GM12878 (cell line): ENCODE results near the gene ROM1. TPM values are rescaled to one million over a fixed set of nuclear protein-coding genes. Genes with fewer than 3 reads are reported as not detected.
A peak's percentile ranks its signal among the peaks of the same experiment; 100 is the strongest.

Source experiments
- ATAC-seq: fragments of 200-7000 bp; cut with Tn5 transposase; 3 replicates; pipeline ENCODE4 v1.9.1; 2020; ENCODE audit warnings: mild to moderate bottlenecking, moderate library complexity
- BruUV-seq: library from RNA; stranded (reverse); fragments of 400-500 nt; replicated peaks from 2 replicates; lab custom pipeline; 2021; lab: Mats Ljungman, UMichigan
- CTCF ChIA-PET: fragments of 300-600 bp; sonication (Branson Sonifier 250); formaldehyde crosslinking; extraction: SDS; loops from one replicate; lab custom pipeline; 2021; ENCODE audit warnings: inconsistent platforms; lab: Yijun Ruan, JAX
- POLR2A ChIA-PET: fragments of 350-600 bp; formaldehyde crosslinking; extraction: SDS; loops from one replicate; lab custom pipeline; 2021; ENCODE audit warnings: inconsistent platforms; lab: Charles Lee
- RAD21 ChIA-PET: fragments of 300-600 bp; sonication (Branson Sonifier 250); formaldehyde crosslinking; loops from one replicate; lab custom pipeline; 2023; ENCODE audit warnings: antibody characterized with exemption; ENCODE audit not compliant: unreplicated experiment; lab: Charles Lee
- SMC1A ChIA-PET: fragments of 300-600 bp; sonication (Branson Sonifier 250); formaldehyde crosslinking; loops from one replicate; lab custom pipeline; 2023; ENCODE audit not compliant: unreplicated experiment, uncharacterized antibody; lab: Charles Lee
- DNase-seq: peaks from one replicate; pipeline ENCODE4 v3.0.0-alpha.2; 2011; ENCODE audit warnings: low read depth, low spot score
- FAIRE-seq: peaks from 3 replicates; lab custom pipeline; 2011; peaks lifted over from hg19 to GRCh38; lab: Jason Lieb, UNC
- H2AFZ ChIP-seq: 2 replicates; pipeline ENCODE4 v1.6.0; 2011; ENCODE audit warnings: low read depth, low read length, control low read depth; ENCODE audit not compliant: control insufficient read depth
- H3K27ac ChIP-seq: 2 replicates; pipeline ENCODE4 v1.5.1; 2011; ENCODE audit warnings: control low read depth; ENCODE audit not compliant: control insufficient read depth, insufficient read depth
- H3K27me3 ChIP-seq, 2 experiments: replicated peaks in 1 of 2; 2 replicates each; pipeline versions ENCODE4 v1.6.0 to v1.6.1; 2011; ENCODE audit warnings: low read length in 1 of 2; ENCODE audit not compliant: control insufficient read depth in 2 of 2, insufficient read depth in 2 of 2
- H3K36me3 ChIP-seq, 2 experiments: 2 replicates each; pipeline ENCODE4 v1.5.1; 2011; ENCODE audit warnings: low read length in 1 of 2; ENCODE audit not compliant: control insufficient read depth in 2 of 2, insufficient read depth in 2 of 2
- H3K4me1 ChIP-seq: 2 replicates; pipeline ENCODE4 v1.6.1; 2011; ENCODE audit warnings: mild to moderate bottlenecking, low read length, moderate library complexity, mixed read lengths; ENCODE audit not compliant: control insufficient read depth, insufficient read depth
- H3K4me2 ChIP-seq: 2 replicates; pipeline ENCODE4 v1.6.0; 2011; ENCODE audit warnings: control low read depth; ENCODE audit not compliant: control insufficient read depth, insufficient read depth
- H3K4me3 ChIP-seq: fragments of 200-600 bp; sonication (generic); 2 replicates; pipeline ENCODE4 v1.5.1; 2016
- H3K79me2 ChIP-seq: 2 replicates; pipeline ENCODE4 v1.6.0; 2011; ENCODE audit warnings: low read length; ENCODE audit not compliant: control insufficient read depth, insufficient read depth
- H3K9ac ChIP-seq: 2 replicates; pipeline ENCODE4 v1.8.0; 2011; ENCODE audit warnings: low read length, control low read depth, mixed read lengths; ENCODE audit not compliant: control insufficient read depth, insufficient read depth
- H3K9me3 ChIP-seq: replicated peaks from 3 replicates; pipeline ENCODE4 v1.5.1; 2011; ENCODE audit warnings: mild to moderate bottlenecking, low read length; ENCODE audit not compliant: control insufficient read depth, insufficient read depth
- H4K20me1 ChIP-seq: 2 replicates; pipeline ENCODE4 v1.6.0; 2011; ENCODE audit not compliant: control insufficient read depth, insufficient read depth
- ATF7 ChIP-seq: fragments of 450-650 bp; IDR thresholded peaks from 2 replicates; pipeline ENCODE4 v1.6.1; 2016; ENCODE audit warnings: low read depth, mild to moderate bottlenecking
- E2F8 ChIP-seq: fragments of 450-650 bp; IDR thresholded peaks from 2 replicates; pipeline ENCODE4 v1.6.1; 2018; ENCODE audit warnings: mild to moderate bottlenecking, low read depth, moderate library complexity; ENCODE audit not compliant: partially characterized antibody
- FOXK2 ChIP-seq: fragments of 450-650 bp; IDR thresholded peaks from 2 replicates; pipeline ENCODE4 v1.6.1; 2017; ENCODE audit warnings: mild to moderate bottlenecking, moderate library complexity
- HCFC1 ChIP-seq: fragments of 150-350 bp; IDR thresholded peaks from 2 replicates; pipeline ENCODE4 v1.6.1; 2014; ENCODE audit warnings: low read length
- HDGF ChIP-seq: fragments of 450-650 bp; IDR thresholded peaks from 2 replicates; pipeline ENCODE4 v1.6.1; 2016; ENCODE audit warnings: antibody characterized with exemption
- IKZF2 ChIP-seq, 2 experiments: fragments of 450-650 bp; IDR thresholded peaks; 2 replicates each; pipeline ENCODE4 v1.6.1; 2017; ENCODE audit warnings: mild to moderate bottlenecking in 2 of 2, moderate library complexity in 2 of 2
- KLF5 ChIP-seq: fragments of 450-650 bp; IDR thresholded peaks from 2 replicates; pipeline ENCODE4 v1.6.1; 2014; ENCODE audit warnings: mild to moderate bottlenecking; ENCODE audit not compliant: partially characterized antibody
- MYB ChIP-seq: fragments of 150-350 bp; IDR thresholded peaks from 2 replicates; pipeline ENCODE4 v1.6.1; 2014; ENCODE audit warnings: mild to moderate bottlenecking, low read depth, low read length, borderline replicate concordance
- NKRF ChIP-seq: fragments of 450-650 bp; conservative IDR thresholded peaks from 2 replicates; pipeline ENCODE4 v1.6.1; 2017; ENCODE audit warnings: mild to moderate bottlenecking, moderate library complexity
- NR2C2 ChIP-seq: IDR thresholded peaks from 2 replicates; pipeline ENCODE4 v1.6.1; 2011; ENCODE audit warnings: borderline replicate concordance, low read depth; ENCODE audit not compliant: control insufficient read depth, insufficient read length
- PAX5 ChIP-seq: IDR thresholded peaks from 2 replicates; pipeline ENCODE4 v1.6.1; 2011; ENCODE audit warnings: low read depth, low read length, borderline replicate concordance
- PAX8 ChIP-seq: fragments of 450-650 bp; IDR thresholded peaks from 2 replicates; pipeline ENCODE4 v1.6.1; 2017; ENCODE audit warnings: mild to moderate bottlenecking, moderate library complexity
- POU2F2 ChIP-seq: IDR thresholded peaks from 3 replicates; pipeline ENCODE4 v1.6.1; 2011; ENCODE audit warnings: low read depth, mild to moderate bottlenecking, low read length, borderline replicate concordance
- RAD21 ChIP-seq: IDR thresholded peaks from 2 replicates; pipeline ENCODE4 v1.6.1; 2011; ENCODE audit warnings: mild to moderate bottlenecking, low read depth, low read length, moderate library complexity; ENCODE audit not compliant: insufficient read depth
- RUNX3 ChIP-seq: IDR thresholded peaks from 2 replicates; pipeline ENCODE4 v1.6.1; 2012; ENCODE audit warnings: low read length, inconsistent platforms
- SPI1 ChIP-seq: IDR thresholded peaks from 2 replicates; pipeline ENCODE4 v1.6.1; 2011; ENCODE audit warnings: low read depth, mild to moderate bottlenecking, low read length, moderate library complexity, borderline replicate concordance; ENCODE audit not compliant: insufficient read depth
- SREBF2 ChIP-seq: IDR thresholded peaks from 2 replicates; pipeline ENCODE4 v1.6.1; 2012; ENCODE audit warnings: mild to moderate bottlenecking, low read length
- STAT1 ChIP-seq: fragments of 450-650 bp; conservative IDR thresholded peaks from 2 replicates; pipeline ENCODE4 v1.6.1; 2014; ENCODE audit warnings: antibody characterized with exemption, mild to moderate bottlenecking
- TAF1 ChIP-seq: IDR thresholded peaks from 2 replicates; pipeline ENCODE4 v1.6.1; 2011; ENCODE audit warnings: mild to moderate bottlenecking, low read depth, low read length, borderline replicate concordance
- WGBS: methylation state at CpG from one replicate; pipeline ENCODE4 v1.1.6; 2016; ENCODE audit warnings: low lambda C conversion rate; ENCODE audit not compliant: insufficient replicate concordance, insufficient coverage; ENCODE audit errors: missing lambda C conversion rate; 5-methylcytosine and 5-hydroxymethylcytosine counted together
- in situ Hi-C: fragments of 300-500 bp; cut with MboI; formaldehyde crosslinking; loops from 9 replicates; pipeline ENCODE4 v1.14.3; 2018; ENCODE audit warnings: mixed read lengths
- intact Hi-C: fragments of 100-400 bp; cut with micrococcal nuclease; formaldehyde crosslinking; loops from one replicate; pipeline ENCODE4 v1.14.2; 2022; ENCODE audit not compliant: unreplicated experiment
- polyA plus RNA-seq, 11 experiments: library from polyadenylated mRNA; depleted of rRNA in 4 of 11; unstranded in 6 of 11; stranded (reverse) in 5 of 11; fragments of >200 nt; fragmentation: Nextera tagmentation in 4 of 11; fragmentation: Illumina TruSeq in 1 of 11; extraction: Ambion mirVana in 4 of 11; extraction: Trizol in 1 of 11; gene quantifications; 1 replicate in 1 of 11; 2 replicates in 10 of 11; pipeline versions ENCODE4 v1.2.1 to v1.2.3, GENCODE V29; 2011 to 2016; ENCODE audit warnings: inconsistent platforms in 2 of 11, missing spikeins in 2 of 11, low read depth in 1 of 11
- total RNA-seq, 4 experiments: library from RNA; depleted of rRNA in 3 of 4; stranded (reverse); fragments of >200 nt in 3 of 4; fragmentation: Illumina TruSeq in 1 of 4; extraction: Trizol in 1 of 4; gene quantifications; 2 replicates each; pipeline versions ENCODE4 v1.2.1 to v1.2.3, GENCODE V29; 2013 to 2021

The ROM1 gene
- total and polyA plus RNA-seq, 10 of the 15 experiments (the other 5 are each of a cell fraction or from before 2014, with no cell fraction given) = 0.42 to 3.0 (median 1.1) TPM

DNA sequence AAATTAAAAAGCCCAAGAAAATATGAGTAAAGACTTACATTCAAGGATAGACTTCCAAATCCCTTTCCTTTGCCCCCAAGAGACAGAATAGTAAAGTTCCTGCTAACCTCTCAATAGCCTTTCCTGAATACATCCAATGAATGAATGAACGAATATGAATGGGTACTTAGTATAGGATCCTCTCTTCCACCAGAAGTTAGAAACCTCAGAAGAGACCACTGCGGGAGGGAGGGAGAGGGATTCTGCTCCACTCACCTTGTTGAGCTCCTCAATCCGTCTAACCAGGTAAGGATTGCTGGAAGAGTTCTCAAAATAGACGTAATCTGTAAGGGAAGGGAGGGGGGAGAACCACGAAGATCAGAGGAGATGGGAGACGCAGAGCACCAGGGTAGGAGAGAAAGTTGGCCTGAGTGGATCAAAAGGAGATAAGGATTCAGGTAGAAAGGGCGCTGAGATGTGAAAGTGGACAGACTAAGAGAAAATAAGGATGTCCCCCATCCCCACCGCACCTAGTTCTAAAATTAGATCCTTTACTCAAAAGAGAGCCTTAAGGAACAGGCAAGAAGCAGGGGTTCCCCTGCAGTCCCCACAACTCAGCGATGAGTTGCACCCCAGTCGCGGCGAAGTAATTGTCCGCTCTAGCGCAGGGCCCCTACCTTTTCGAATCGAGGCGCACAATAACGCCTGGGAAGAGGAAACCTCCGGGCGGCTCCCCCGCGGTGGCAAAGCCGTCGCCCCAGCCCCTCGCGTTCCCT, 12.5 kb upstream of the ROM1 start:
- ATAC-seq = peak; percentile 2; the same call in 2 of the 3 replicates
- TF ChIP-seq NKRF (peak; percentile 27; the same call in 1 of the 2 replicates), ATF7 (no peak), POU2F2 (no peak), FOXK2 (no peak), PAX5 (no peak), NR2C2 (no peak), STAT1 (no peak), RAD21 (no peak), MYB (no peak), TAF1 (0 out of 2 replicates have a peak, but pooled peaks have one; percentile 10), HDGF (no peak), KLF5 (no peak), SPI1 (no peak), RUNX3 (peak; percentile 6), E2F8 (peak; percentile 27), PAX8 (no peak), IKZF2 (IDR thresholded peaks at IDR 0.05) (no peak), HCFC1 (no peak), SREBF2 (no peak)

More for the DNA sequence above, 12.5 kb upstream of the ROM1 start:
- in situ Hi-C loops = no loop called here
- H4K20me1 ChIP-seq = no peaks in the 10 kb centered on the region; the same call in 1 of the 2 replicates
- H2AFZ ChIP-seq = peak overlapping the region; percentile 13; the same call in 1 of the 2 replicates
- FAIRE-seq (no peak), DNase-seq (no peak)
- ChIA-PET POLR2A (interaction anchor here (0.5 to 2.4 kb wide), 19 partner anchors 8 to 1632 kb away, joined by 3 to 30 read pairs (median 7); partner anchors contain the start of genes B3GAT3, C11orf98, CSKMT and EEF1G), RAD21 (interaction anchor here (1.1 to 3.9 kb wide), 6 partner anchors 9 to 280 kb away, joined by 3 to 36 read pairs (median 4); partner anchors contain the start of genes C11orf98, CSKMT, GANAB and SLC3A2), SMC1A (interaction anchor here (0.6 to 3.1 kb wide), 8 partner anchors 9 to 260 kb away, joined by 3 to 30 read pairs (median 4); partner anchors contain the start of genes C11orf98 and TUT1), CTCF (interaction anchor here (1.0 to 2.7 kb wide), 7 partner anchors 9 to 81 kb away, joined by 3 to 27 read pairs (median 5); partner anchors contain the start of genes B3GAT3, C11orf98, CSKMT and EEF1G)
- peaks cover 26 to 41% of the 10 kb centered on the region in 2 experiments for H3K36me3 ChIP-seq
- WGBS = under 1% methylated on average over 26 of the region's 26 CpGs
- peak overlapping the region; percentile 99 for H3K9ac ChIP-seq
- no peaks in the 10 kb centered on the region for H3K27me3 ChIP-seq
- peak overlapping the region; percentile 99 for H3K4me2 ChIP-seq
- peak overlapping the region; percentile 97 for H3K27ac ChIP-seq
- intact Hi-C loops = loop anchor here (5.0 kb wide), 2 partner anchors 107 to 127 kb away; partner anchors contain the start of genes BSCL2, GNG3, HNRNPUL2 and TTC9C
- H3K4me1 ChIP-seq = peaks cover 19% of the 10 kb centered on the region
- H3K4me3 ChIP-seq = peak overlapping the region; percentile 91
- BruUV-seq = no TSS peak
- peaks cover 40% of the 10 kb centered on the region for H3K79me2 ChIP-seq
- no peaks in the 10 kb centered on the region for H3K9me3 ChIP-seq
